GM03348 (cell line): ENCODE measurements around the gene P2RY11.

Source experiments
- DNase-seq: peaks from one replicate; pipeline ENCODE4 v3.0.0; 2012; ENCODE audit warnings: low spot score

The P2RY11 gene

GRCh38 chr19:10111405-10111811 is at the start of gene P2RY11:
Gene P2RY11, plus strand, starts transcription at chr19:10111693. Its CDS starts 29 bp downstream, at chr19:10111722.
- DNase-seq, result no peak

DNA sequence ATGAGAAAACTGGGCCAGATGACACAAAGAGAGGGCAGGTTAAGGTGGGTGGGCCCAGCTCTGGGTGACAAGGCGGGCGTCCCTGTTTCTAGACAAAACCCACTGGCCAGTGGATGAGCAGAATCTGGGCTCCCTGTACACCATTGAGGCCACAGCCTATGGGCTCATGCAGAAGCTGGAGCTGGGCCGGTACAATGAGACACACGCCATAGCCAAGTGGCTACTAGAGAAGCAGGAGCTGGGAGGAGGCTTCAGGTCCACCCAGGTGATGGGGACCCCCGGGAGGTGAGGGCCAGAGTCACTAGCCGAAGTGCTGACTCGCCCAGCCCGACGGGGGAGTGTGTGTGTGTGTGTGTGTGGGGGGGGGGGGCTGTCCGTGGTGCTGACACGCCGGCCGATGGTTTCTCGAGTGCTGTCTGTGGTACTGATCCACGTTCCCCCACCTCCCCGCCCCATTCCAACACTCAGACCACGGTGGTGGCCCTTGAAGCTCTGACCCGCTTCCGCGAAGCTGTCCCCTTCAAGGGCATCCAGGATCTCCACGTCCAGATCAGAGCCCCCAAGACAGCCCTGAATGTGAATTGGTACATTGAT is 49.7 kb upstream of the P2RY11 start:
- DNase-seq, result peak; percentile 54

DNA sequence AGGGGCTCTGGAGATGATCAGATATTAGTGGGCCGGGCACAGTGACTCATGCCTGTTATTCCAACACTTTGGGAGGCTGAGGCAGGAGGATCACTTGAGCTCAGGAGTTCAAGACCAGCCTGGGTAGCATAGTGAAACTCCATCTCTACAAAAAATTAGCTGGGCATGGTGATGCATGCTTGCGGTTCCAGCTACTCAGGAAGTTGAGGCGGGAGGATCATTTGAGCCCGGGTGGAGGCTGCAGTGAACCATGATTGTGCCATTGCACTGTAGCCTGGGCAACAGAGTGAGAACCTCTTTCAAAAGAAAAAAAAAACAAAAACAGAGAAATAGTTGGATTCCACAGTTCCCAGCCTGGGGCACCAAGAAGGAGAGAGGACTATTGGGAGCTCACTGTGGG is 43.3 kb upstream of the P2RY11 start:
- DNase-seq, result no peak

- DNase-seq, result no peak
Measured at GRCh38 chr19:10069046-10069445, 42.4 kb upstream of the P2RY11 start.

GRCh38 chr19:10070730-10071446 is 40.6 kb upstream of the P2RY11 start:
- no peak for DNase-seq

DNA sequence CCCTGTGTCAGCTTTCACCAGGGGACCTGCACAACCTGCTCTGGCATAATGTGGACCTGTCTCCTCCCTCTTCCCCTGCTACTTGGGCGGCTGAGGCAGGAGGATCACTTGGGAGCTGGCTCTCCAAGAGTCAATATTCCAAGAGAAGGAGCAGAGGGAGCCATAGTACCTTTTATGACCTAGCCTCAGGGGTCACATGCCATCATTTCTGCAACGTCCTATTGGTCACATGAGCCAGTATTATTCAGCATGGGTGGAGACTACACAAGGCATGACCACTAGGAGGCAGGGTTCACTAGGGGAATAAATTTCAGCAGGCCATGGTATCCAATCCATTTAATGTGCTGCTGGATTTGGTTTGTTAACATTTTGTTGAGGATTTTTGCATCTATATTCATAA is 37.3 kb upstream of the P2RY11 start:
- DNase-seq, result no peak

- DNase-seq, result no peak
Measured at GRCh38 chr19:10076535-10076934, 35.0 kb upstream of the P2RY11 start.

DNA sequence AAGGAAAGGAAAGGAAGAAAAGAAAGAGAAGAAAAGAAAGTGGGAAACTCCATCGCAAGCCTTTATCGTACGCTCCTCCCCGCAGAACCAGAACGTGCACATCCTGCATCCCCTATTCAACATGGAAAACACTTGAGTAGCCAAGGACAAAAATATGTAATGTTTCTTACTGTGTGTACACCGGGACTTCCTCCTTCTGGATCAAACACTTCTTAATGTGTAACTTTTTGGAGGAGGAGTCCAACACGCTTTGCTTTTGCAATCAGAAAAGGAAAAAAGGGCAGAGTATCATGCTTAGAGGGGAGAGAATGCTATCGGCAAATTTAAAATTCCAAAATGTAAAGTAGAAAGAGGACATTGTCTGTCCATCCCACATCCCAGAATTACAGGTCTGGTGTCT is 33.2 kb upstream of the P2RY11 start:
- DNase-seq, result no peak

DNA sequence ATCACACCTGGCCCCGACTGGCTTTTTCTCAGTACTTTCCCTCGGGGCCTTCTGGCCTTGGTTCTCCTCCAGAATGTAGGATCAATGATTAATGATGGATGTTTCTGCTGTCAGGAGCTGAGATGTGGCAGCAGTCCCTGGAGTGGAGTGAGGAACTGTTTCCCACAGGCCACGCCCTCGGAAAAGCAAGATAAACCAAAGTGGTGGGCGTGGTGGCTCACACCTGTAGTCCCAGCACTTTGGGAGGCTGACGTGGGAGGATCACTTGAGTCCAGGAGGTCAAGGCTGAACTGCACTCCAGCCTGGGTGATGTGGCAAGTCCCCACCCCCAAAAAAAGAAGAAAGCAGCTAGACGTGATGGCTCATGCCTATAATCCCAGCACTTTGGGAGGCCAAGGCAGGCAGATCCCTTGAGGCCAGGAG is 32.5 kb upstream of the P2RY11 start:
- no peak for DNase-seq

- DNase-seq, result no peak
Measured at GRCh38 chr19:10083911-10084310, 27.6 kb upstream of the P2RY11 start.

DNA sequence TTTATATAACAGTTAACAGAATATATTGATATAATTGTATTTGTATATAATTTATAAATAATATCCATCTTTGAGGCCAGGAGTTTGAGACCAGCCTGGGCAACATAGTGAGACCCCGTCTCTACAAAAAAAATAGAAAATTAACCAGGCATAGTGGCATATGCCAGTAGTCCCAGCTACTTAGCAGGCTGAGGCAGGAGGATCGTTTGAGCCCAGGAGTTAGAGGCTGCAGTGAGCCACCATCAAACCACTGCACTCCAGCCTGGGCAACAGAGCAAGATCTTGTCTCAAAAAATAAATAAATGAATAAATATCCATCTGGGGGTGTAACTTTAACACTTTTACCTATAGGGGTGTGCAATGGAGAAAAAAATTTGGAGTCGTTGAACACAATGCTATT is 26.7 kb upstream of the P2RY11 start:
- no peak for DNase-seq

DNA sequence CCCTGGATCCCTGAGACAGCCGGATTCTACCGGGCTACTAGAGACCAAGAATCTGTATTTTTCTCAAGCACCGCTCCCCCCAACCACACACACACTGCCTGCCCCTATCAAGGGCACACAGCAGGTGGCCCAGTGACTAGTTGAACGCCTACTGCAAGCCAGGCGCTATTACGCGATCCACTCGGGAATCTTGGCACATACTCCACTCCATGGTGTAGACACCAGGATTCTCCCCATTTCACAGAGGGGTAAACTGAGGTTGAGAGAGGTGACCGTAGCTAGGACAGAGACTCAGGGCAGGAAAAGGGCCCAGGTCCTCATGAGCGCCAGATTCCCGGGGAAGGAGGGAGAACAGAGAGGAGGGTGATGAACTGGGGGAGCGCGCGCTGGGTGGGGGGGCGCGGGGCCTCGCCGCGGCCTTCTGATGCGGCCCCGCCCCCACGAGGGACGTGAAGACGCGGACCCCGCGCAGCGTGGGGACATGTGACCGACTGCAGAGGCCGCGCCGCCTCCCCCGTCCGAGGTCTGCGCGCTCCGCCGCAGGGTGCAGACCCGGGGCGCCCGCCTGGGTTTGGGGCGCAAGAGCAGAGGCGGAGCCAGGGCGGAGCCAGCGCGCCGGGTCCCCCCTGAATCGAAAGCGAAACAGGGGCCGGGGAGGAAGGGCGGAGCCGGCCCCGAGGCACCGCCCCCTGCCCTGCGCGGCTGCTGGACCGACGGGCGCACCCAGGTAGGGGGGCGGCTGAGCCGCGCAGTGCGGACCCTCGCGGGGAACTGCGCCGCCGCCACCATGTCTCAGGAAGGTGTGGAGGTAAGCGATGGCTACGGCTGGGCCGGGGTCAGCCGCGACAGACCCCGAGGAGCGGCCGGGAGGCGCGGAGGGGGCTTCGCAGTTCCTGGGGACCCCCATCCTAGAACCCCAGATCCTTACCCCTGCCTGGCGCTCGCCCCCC is 25.6 kb upstream of the P2RY11 start, which contains the start of gene SHFL:
SHFL (plus strand) TSS at position 677 of the 950 bp plus-strand sequence; CDS start at position 788, 111 bp downstream.
- DNase-seq, result peak; percentile 96

- peak; percentile 50 for DNase-seq
Measured at GRCh38 chr19:10086591-10087192, 24.8 kb upstream of the P2RY11 start.

GRCh38 chr19:10087296-10088061 is 24.0 kb upstream of the P2RY11 start:
- no peak for DNase-seq

GRCh38 chr19:10088949-10089554 is 22.4 kb upstream of the P2RY11 start:
- DNase-seq, result no peak

DNA sequence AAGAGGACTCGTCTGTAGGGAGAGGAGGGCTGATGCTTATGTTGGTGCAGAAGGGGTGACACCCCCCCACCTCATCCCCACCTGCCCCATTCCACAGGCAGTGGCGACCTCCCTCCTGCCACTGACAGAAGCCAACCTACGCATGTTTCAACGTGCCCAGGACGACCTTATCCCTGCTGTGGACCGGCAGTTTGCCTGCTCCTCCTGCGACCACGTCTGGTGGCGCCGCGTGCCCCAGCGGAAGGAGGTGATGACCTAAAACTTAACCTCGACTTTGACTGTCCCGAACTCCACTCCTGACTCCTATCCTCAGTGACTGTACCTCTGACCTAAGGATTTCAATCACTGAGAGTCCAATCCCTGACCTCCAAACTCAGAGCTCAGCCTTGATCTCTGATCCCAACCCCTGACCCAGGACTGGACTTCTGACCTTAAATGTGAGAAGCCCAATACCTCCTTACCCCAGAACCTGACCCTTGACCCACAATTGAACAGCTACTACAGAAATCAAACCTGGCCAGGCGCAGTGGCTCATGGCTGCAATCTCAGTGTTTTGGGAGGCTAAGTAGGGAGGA is 21.6 kb upstream of the P2RY11 start:
- no peak for DNase-seq

- no peak for DNase-seq
Measured at GRCh38 chr19:10091370-10091687, 20.2 kb upstream of the P2RY11 start.

- no peak for DNase-seq
Measured at GRCh38 chr19:10091895-10092641, 19.4 kb upstream of the P2RY11 start.

DNA sequence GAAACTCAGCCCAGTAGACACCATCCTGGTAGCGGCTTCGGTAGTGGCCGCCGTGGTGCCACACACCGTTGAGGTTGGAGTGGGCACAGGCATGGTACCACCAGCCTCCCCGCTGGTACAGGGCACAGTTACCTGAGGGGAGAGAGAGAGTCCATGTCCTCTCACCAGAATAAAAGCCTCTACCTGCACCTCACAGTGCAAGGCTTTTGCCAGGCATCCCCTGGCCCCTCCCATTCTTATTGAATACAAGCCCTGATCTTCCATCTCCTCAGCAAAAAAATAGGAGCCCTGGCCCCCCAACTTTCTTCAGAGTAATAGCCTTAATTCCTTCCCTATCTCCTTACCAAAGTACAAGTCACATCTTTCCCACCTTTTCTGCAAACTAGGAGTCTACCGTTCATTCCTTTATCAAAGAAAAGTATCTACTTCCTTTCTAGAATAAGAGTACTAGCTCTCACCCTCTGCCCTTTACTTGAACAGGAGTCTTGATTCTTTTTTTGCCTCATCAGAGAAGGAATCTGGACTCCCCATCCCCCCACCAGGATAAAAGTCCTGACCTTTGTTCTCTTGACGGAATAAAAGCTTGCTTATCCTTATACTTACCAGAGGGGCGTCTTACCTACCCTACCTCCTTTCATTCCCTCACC is 18.7 kb upstream of the P2RY11 start:
- no peak for DNase-seq
